ENCODE data around the gene PDXP. TPM values are rescaled to one million over a fixed set of nuclear protein-coding genes. Genes with fewer than 3 reads are reported as not detected.

Gene PDXP
- polyA plus RNA-seq, 3 donors = 14.5 to 19.8 (median 19.0) TPM

- no peak for DNase-seq
These were observed 32.8 kb upstream of the PDXP start for GRCh38 chr22:37625737-37626136.

DNA sequence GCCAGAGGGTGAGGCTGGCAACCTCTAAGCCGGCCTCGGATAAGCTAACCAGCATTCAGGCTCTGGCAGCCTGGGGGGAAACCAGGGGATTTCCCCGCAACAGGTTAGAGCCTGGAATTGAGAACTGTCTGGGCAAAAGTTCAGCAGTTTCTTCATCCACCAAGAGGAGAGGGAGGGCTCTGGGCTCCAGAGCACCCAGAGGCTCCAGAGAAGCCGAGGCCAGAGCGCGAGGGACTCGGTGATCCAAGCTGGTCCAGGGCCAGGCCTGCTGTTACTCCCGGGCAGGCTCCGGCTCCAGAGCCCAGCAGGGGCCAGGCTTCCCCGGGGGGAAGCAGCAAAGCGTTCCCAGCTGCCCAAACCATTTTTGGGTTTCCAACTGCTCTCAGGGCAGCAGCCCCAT, 32.4 kb upstream of the PDXP start:
- no peak for DNase-seq

GRCh38 chr22:37626556-37627075, 31.9 kb upstream of the PDXP start:
- DNase-seq = no peak

GRCh38 chr22:37627121-37627520, 31.4 kb upstream of the PDXP start:
- DNase-seq = no peak

DNA sequence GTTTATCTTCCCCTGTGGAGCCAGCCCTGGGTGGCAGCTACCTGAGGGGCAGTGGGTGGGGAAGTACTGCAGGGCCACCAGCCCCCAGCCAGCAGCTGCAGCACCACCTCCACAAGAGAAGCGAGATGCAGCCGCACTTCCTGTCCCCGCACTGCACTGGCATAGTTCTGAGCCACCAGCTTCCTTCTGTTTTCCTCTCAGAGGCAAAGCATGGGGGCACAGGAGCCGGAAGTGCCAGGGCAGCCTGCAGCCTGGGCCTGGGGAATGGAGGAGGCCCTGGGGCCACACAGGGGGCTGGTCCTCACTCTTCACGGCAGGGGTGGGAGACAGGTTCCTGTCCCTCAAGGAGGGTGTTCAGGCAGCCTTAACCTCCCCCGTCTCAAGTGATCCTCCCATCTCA, 31.0 kb upstream of the PDXP start:
- DNase-seq = no peak

GRCh38 chr22:37628830-37629229, 29.7 kb upstream of the PDXP start:
- DNase-seq = no peak

- no peak for DNase-seq
These were observed 28.6 kb upstream of the PDXP start for GRCh38 chr22:37629928-37630327.

DNA sequence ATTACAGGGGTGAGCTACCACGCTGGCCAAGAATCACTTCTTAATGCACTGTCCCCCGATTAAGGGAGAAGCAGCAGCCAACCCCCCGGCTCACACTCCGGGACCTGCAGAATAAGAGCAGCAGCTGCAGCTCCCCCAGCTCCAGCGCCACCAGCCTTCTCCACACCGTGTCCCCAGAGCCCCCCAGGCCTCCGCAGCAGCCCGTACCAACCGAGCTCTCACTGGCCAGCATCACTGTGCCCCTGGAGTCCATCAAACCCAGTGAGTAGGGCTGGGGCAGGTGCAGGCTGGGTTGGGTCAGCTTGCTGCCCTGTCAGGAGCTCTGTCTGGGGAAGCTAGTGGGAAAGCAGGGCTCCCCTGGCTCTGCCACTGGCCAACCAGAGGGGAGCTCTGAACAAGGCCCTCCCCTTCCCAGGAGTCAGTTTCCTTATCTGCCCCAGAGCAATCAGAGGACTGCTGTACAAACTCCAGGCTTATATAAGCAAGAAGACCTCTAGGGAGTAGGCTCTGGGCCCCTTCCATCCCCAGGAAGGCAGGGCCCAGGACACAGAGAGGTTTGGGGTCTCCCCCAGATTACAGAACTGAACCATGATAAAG, 27.6 kb upstream of the PDXP start:
- no peak for DNase-seq

- DNase-seq = no peak
These were observed 26.9 kb upstream of the PDXP start for GRCh38 chr22:37631448-37632173.

- DNase-seq = no peak
These were observed 26.1 kb upstream of the PDXP start for GRCh38 chr22:37632174-37633088.

DNA sequence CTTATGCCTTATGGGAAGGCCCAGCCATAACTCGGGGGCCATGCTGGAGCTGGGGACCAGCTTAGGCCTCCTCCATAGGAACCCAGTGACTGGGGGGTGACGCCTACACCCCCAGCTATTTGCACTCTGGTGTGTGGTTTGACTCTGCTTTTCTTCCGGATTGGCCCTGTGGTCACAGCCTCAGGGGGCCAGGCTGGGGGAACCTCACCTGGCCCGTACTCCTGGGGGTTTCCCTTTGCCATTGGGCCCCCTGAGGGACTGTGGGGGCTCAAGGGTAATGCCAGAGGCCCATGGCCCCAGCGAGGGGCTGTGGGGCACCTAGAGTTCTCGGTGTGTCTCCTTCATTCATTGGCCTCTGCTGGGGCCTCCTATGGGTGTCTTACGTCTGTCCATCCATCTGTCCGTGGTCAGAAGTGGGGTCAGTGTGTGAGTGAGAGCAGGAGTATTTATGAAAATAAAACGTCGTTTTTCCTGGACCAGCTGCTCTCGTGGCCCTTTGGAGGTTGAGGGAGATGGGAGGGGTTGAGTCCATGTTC, 25.4 kb upstream of the PDXP start:
- no peak for DNase-seq

GRCh38 chr22:37633625-37634416, 24.7 kb upstream of the PDXP start:
- DNase-seq = peak; percentile 96

- no peak for DNase-seq
These were observed 24.1 kb upstream of the PDXP start for GRCh38 chr22:37634417-37634924.

DNA sequence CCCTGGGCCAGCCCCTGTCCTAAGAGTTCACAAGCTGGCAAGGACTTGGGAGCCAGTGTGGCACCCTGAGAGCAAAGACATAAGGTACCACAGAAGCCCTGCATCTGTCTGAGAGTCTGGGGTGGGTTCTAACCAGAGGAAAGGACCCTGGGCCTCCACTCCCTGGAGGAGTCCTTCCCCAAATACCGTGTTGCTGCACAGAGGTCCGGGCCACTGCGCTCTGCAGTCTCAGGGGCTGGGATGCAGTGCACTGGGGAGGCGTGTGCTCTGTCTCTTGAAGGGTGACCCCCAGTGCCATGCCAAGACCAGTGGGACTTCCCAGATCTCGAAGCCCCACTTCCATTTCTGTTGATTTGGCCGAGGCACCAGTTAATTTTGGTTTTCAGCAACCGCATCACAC, 23.4 kb upstream of the PDXP start:
- no peak for DNase-seq

DNA sequence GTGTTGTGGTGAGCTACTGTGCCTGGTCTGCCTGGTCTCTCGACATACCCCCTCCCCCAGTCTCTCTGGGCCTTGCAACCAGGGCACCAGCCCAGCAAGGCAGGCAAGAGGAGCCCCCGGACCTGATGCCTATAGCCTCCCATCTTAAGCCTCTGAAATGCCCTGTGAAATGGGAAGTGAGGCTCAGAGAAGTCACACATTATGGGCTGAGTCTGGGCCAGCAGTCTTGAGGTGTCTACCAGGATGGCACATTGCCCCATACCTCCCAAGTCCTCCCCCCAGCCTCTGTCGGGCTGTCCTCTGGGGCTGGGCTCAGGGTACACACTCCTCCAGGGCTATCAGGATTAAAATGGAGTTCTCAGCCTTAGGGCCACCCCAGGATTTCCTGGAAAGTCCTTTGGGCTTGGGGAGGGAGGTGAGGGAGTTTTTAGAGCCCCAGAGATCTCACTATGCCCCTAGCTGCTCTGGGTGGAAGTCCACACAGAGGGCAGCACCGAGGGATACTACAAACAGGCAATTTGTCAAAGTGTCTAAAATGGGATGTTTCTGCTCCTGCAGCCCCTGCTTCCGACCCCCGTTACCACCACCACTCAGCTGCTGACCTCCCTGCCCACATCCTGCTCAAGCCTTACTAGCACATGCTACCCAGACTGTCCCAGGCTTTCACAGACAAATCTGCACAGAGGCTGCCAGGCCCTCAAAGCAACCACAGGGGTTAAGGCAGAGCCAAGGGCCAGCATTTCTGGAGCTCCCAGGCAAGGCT, 22.2 kb upstream of the PDXP start:
- DNase-seq = no peak

DNA sequence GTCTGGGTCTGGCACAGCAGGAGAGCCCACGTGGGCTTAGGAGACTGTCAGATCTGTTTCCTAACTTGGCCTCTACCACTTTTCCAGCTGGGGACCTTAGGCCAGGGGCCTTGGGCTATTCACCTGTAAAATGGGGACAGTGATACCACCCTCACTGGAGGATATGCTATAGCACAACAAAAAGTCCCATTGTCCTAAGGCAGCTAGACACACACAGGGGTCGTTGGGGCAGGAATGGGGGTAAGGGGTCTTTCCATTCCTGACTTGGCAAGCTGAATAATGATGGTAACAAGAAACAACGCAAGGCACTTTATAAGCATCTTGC, 21.6 kb upstream of the PDXP start:
- DNase-seq = no peak

GRCh38 chr22:37638391-37639069, 20.0 kb upstream of the PDXP start:
- DNase-seq = no peak

DNA sequence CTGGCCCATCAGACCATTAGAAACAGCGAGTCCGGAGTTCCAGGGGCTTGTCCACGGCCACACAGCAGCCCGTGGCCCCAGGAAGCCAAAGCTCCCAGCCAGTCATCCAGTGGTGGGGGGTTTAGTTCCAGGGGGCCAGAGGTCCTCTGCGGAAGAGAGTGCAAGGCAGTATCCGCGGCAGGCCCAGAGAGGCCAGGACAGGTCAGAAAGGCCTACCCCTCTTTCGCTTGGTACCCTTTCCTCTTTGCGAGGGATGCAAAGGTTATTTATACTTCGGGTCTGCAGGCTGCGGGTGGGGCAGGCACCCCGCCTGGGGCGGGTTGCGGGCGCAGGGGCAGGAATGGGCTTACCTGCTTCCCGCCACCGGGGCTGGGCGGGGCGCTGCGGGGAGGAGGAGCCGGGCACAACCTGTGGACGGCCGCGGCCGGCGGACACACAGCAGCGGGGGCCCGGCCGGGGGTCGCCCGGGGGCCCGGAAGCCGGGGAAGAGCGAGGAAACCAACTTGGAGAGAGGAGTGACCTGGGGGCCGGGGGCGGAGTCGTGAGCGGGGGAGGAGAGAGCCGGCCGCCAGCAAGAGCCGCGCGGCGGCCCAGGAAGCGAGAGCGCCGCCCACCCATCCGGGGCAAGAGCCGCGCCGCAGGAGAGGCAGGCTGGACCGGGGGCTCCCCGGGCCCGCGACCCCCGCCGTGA, 19.3 kb upstream of the PDXP start, which contains the start of gene SH3BP1:
TSS of gene SH3BP1 (plus strand) at position 600 of the 691 bp plus-strand sequence. CDS start 119 bp downstream, outside the sequence.
- DNase-seq = peak; percentile 72

All from renal pelvis (tissue), 4 donors.